PFSK-1 (cell line): ENCODE results near the gene FLOT2.

Experiments used
- FOXP2 ChIP-seq: optimal IDR thresholded peaks from 2 replicates; pipeline ENCODE3; 2011; ENCODE audit warnings: borderline replicate concordance, control low read depth, inconsistent platforms; ENCODE audit not compliant: insufficient read depth; ENCODE audit errors: extremely low read length, extremely low read depth
- POLR2AphosphoS5 ChIP-seq: IDR thresholded peaks from 2 replicates; pipeline ENCODE4 v1.6.1; 2012; ENCODE audit warnings: low read depth, mild to moderate bottlenecking, control low read depth, low read length, moderate library complexity
- REST ChIP-seq, 2 experiments: IDR thresholded peaks; 2 replicates each; pipeline versions ENCODE4 v1.6.1 to v1.8.0; 2011 to 2012; ENCODE audit warnings: low read depth in 2 of 2, low read length in 2 of 2, control low read depth in 1 of 2, inconsistent platforms in 1 of 2, mild to moderate bottlenecking in 1 of 2, moderate library complexity in 1 of 2; ENCODE audit not compliant: insufficient read depth in 1 of 2
- SIN3A ChIP-seq: IDR thresholded peaks from 2 replicates; pipeline ENCODE4 v1.6.1; 2012; ENCODE audit warnings: mild to moderate bottlenecking, low read length, moderate library complexity, borderline replicate concordance; ENCODE audit not compliant: insufficient read depth
- TAF1 ChIP-seq: IDR thresholded peaks from 2 replicates; pipeline ENCODE4 v1.6.1; 2012; ENCODE audit warnings: low read length, control low read depth, borderline replicate concordance; ENCODE audit not compliant: insufficient read depth

Gene FLOT2

GRCh38 chr17:28937044-28937729 lies 39.7 kb upstream of the FLOT2 start:
- TF ChIP-seq POLR2AphosphoS5 (no peak), FOXP2 (no peak), REST (IDR thresholded peaks at IDR 0.05; ENCODE audit: insufficient read depth in 1 of 2, low read depth in 2 of 2, low read length in 2 of 2) (no peak), SIN3A (no peak), TAF1 (no peak)

GRCh38 chr17:28935744-28936460 lies 38.4 kb upstream of the FLOT2 start:
- TF ChIP-seq REST (IDR thresholded peaks at IDR 0.05; ENCODE audit: insufficient read depth in 1 of 2, low read depth in 2 of 2, low read length in 2 of 2) (no peak), POLR2AphosphoS5 (no peak), TAF1 (no peak), SIN3A (no peak), FOXP2 (no peak)

- TF ChIP-seq REST (IDR thresholded peaks at IDR 0.05; ENCODE audit: insufficient read depth in 1 of 2, low read depth in 2 of 2, low read length in 2 of 2): no peak
- TF ChIP-seq FOXP2: no peak
These were observed 32.3 kb upstream of the FLOT2 start for GRCh38 chr17:28929787-28930186.

GRCh38 chr17:28928061-28928460 lies 30.5 kb upstream of the FLOT2 start:
- TF ChIP-seq POLR2AphosphoS5 (no peak), TAF1 (no peak), FOXP2 (no peak), SIN3A (no peak), REST (IDR thresholded peaks at IDR 0.05; ENCODE audit: insufficient read depth in 1 of 2, low read depth in 2 of 2, low read length in 2 of 2) (no peak)
